Kidney (tissue), 14 donors: Measurements from ENCODE around the gene MRPS10. TPM values are rescaled to one million over a fixed set of nuclear protein-coding genes. Genes with fewer than 3 reads are reported as not detected.

Experiments used
- DNase-seq, 5 donors: peaks; one replicate each; pipeline ENCODE4 v3.0.0-alpha.2; 2013 to 2020
- FAIRE-seq: peaks from 2 replicates; lab custom pipeline; 2012; peaks lifted over from hg19 to GRCh38; lab: Jason Lieb, UNC
- H3K27ac ChIP-seq, 2 donors: one replicate each; pipeline ENCODE4 v1.7.0; 2013; ENCODE audit warnings: low read depth in 2 of 2, low read length in 2 of 2, inconsistent platforms in 1 of 2
- H3K27me3 ChIP-seq: one replicate; pipeline ENCODE4 v1.7.1; 2013; ENCODE audit warnings: low read length, inconsistent platforms; ENCODE audit not compliant: control insufficient read depth, insufficient read depth
- H3K36me3 ChIP-seq, 3 donors: one replicate each; pipeline versions ENCODE4 v1.7.0 to v1.7.1; 2013; ENCODE audit warnings: low read length in 3 of 3, control low read depth in 1 of 3, inconsistent platforms in 1 of 3; ENCODE audit not compliant: insufficient read depth in 3 of 3, control insufficient read depth in 2 of 3
- H3K4me1 ChIP-seq, 3 donors: one replicate each; pipeline versions ENCODE4 v1.7.0 to v1.7.1; 2013; ENCODE audit warnings: low read length in 3 of 3, inconsistent platforms in 1 of 3, low read depth in 1 of 3; ENCODE audit not compliant: control insufficient read depth in 2 of 3, insufficient read depth in 2 of 3
- H3K4me3 ChIP-seq, 3 donors: one replicate each; pipeline versions ENCODE4 v1.7.0 to v1.8.1; 2013; ENCODE audit warnings: low read length in 3 of 3, control low read depth in 1 of 3, inconsistent platforms in 1 of 3
- H3K9ac ChIP-seq, 3 donors: one replicate each; pipeline versions ENCODE4 v1.7.0 to v1.7.1; 2013; ENCODE audit warnings: low read length in 3 of 3, control low read depth in 1 of 3, inconsistent platforms in 1 of 3
- H3K9me3 ChIP-seq, 3 donors: one replicate each; pipeline versions ENCODE4 v1.7.0 to v1.7.1; 2013; ENCODE audit warnings: low read length in 3 of 3, control low read depth in 1 of 3, inconsistent platforms in 1 of 3; ENCODE audit not compliant: control insufficient read depth in 2 of 3, insufficient read depth in 1 of 3
- intact Hi-C: fragments of 100-400 bp; cut with DNase I; formaldehyde crosslinking; loops from one replicate; pipeline ENCODE4 v1.11.1; 2022
- polyA plus RNA-seq: library from polyadenylated mRNA; stranded (reverse); fragments of 350-450 nt; fragmentation: Illumina TruSeq; extraction: RNeasy Lipid Tissue Mini Kit (QIAGEN cat#74804); gene quantifications from one replicate; pipeline ENCODE4 v1.2.3, GENCODE V29; 2014; ENCODE audit warnings: low read depth, low replicate concordance; ENCODE audit not compliant: insufficient read depth
- total RNA-seq: library from RNA; stranded (reverse); fragmentation: NEBNext Ultra II Directional; extraction: Animal tissue kit (Norgen Biotek cat#: 25700); gene quantifications from one replicate; pipeline ENCODE4 v1.2.1, GENCODE V29; 2021
- TF ChIP-seq, protein P1 (sequence below): IDR thresholded peaks from 3 replicates; pipeline ENCODE4 v1.5.1; 2012; ENCODE audit warnings: mild to moderate bottlenecking, moderate library complexity, borderline replicate concordance; ENCODE audit not compliant: insufficient read depth; ENCODE audit errors: extremely low read depth
- donor health status: control.
- donor health status: control.
- donor health status: control.
- donor health status: control.
- donor health status: control.
- donor health status: DM: yes; HTN: yes; CAD: no.
- donor health status: Normal renal cell carcinoma (clear cell type).

MRPS10 gene
- total and polyA plus RNA-seq, 2 donors from 2014 or later: 28.0 to 39.6 TPM

DNA sequence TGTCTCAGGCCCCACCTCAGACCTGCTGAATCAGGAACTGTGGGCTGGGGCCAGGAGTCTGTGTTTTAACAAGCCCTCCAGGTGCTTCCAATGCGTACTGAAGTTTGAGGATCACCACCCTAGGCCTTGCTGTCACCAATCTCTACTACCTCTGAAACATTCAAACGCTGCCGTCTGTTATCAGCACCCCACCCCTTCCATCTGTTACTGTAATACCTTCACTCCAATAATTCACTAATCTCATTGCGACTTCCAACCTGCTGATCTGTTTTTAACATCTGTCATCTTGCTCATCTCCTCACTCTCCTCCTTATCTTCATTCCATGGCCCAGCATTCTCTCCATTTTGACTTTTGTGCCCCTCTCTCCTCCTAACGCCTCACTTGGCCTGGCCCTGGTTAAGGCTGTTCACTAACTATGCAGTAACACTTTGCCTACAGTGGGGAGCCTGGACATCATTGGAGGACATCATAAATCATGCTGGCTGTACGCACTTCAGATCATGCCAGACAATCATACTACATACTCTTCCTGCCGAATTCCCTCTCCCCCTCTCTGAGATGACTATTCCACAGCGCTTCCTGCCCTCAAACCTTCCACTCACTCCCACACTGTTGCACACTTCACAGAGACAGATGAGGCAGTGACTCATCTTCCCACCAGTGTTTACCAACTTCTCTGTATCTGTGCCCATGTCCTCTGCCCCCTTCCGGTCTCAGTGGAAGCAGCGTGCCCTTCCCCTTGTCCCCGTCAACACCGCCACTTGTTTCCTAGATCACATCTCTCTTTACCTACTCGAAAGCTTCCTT lies 19.9 kb downstream of the MRPS10 start:
- no peak overlapping the region for H3K27ac ChIP-seq
- FAIRE-seq (no peak), DNase-seq (no peak)
- no peaks in the 10 kb centered on the region for H3K27me3 ChIP-seq
- no peak overlapping the region for H3K9ac ChIP-seq
- intact Hi-C loops: no loop called here
- no peaks in the 10 kb centered on the region for H3K9me3 ChIP-seq
- no peak overlapping the region for H3K4me3 ChIP-seq
- H3K4me1 ChIP-seq: no peaks in the 10 kb centered on the region
- TF ChIP-seq, protein P1, sequence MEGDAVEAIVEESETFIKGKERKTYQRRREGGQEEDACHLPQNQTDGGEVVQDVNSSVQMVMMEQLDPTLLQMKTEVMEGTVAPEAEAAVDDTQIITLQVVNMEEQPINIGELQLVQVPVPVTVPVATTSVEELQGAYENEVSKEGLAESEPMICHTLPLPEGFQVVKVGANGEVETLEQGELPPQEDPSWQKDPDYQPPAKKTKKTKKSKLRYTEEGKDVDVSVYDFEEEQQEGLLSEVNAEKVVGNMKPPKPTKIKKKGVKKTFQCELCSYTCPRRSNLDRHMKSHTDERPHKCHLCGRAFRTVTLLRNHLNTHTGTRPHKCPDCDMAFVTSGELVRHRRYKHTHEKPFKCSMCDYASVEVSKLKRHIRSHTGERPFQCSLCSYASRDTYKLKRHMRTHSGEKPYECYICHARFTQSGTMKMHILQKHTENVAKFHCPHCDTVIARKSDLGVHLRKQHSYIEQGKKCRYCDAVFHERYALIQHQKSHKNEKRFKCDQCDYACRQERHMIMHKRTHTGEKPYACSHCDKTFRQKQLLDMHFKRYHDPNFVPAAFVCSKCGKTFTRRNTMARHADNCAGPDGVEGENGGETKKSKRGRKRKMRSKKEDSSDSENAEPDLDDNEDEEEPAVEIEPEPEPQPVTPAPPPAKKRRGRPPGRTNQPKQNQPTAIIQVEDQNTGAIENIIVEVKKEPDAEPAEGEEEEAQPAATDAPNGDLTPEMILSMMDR: no peak
- no peaks in the 10 kb centered on the region for H3K36me3 ChIP-seq

DNA sequence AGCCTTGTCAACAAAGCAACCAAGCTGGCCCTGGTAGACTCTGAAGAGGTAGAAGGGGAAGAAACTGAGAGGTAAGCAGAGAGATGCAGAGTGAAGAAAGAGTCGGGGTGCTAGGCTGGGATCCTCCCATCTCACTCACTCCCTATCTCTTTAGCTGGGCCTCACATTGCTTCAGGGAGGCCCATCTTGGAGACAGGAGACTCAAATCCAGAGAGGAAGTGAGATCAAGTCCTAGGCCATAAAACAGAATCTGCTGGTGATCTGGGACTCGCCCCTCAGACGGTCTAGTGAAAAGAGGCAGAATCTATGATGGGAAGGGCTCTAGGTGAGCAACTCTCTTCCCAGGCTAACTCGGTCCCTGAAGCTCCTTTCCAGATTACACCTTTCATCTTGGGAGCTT lies 22.2 kb downstream of the MRPS10 start:
- FAIRE-seq: no peak

DNA sequence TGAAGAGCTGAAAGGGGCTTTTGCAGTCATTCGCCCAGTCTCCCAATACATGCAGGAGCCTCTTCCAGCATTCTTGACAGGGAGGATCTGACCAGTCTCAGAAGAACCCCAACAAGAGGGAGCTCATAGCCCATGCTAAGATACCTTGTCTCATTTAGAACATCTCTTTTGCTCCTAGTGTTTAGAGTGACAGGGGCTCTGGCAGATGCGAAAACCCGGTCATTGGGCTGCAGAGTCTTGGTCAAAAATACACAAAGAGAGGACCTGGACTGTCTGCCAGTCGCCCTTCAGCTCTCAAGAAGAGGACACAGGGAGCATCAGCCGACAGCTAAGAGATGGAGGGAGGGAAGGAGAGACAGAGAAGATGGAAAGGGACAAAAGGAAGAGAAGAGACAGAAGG lies 23.6 kb downstream of the MRPS10 start:
- Histone ChIP-seq H3K27me3 (no peaks in the 10 kb centered on the region), H3K9me3 (no peaks in the 10 kb centered on the region), H3K9ac (no peak overlapping the region), H3K4me3 (no peak overlapping the region), H3K36me3 (no peaks in the 10 kb centered on the region), H3K4me1 (no peaks in the 10 kb centered on the region), H3K27ac (no peak overlapping the region)
- FAIRE-seq (no peak), DNase-seq (no peak)
- intact Hi-C loops: no loop called here
- TF ChIP-seq, protein P1: no peak

More for the DNA sequence above, 22.2 kb downstream of the MRPS10 start:
- Histone ChIP-seq H3K27me3 (no peaks in the 10 kb centered on the region), H3K4me1 (no peaks in the 10 kb centered on the region), H3K9me3 (no peaks in the 10 kb centered on the region), H3K36me3 (no peaks in the 10 kb centered on the region), H3K27ac (no peak overlapping the region), H3K4me3 (no peak overlapping the region), H3K9ac (no peak overlapping the region)
- intact Hi-C loops: no loop called here
- TF ChIP-seq, protein P1: no peak
- no peak for DNase-seq
